ENCODE measurements around the gene GAPDHS. TPM values are rescaled to one million over a fixed set of nuclear protein-coding genes. Genes with fewer than 3 reads are reported as not detected.

Gene GAPDHS
- total and polyA plus RNA-seq, 2 of the 4 experiments (the other 2 are of a cell fraction), result not detected

DNA sequence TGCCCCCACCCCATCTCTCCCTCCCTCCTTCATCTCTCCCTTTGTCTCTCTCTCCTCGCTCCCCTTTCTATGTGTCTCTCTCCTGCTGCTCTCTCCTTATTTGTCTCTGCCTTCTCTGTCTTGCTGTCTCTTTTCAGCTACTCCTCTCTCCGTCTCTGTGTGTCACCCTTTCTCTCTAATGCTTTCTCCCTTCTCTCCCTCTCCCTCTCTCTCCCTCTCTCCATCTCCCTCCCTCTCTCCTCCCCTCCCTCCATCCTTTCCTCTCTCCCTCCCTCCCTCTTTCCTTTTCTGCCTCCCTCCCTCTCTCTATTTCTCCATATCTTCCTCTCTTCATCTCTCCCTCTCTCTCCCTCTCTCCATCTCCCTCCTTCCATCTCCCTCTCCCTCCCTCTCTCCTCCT, 29.5 kb downstream of the GAPDHS start:
- H3K4me3 ChIP-seq (ENCODE audit: insufficient read depth, low read depth, low read length), result no peak overlapping the region
- no TSS peak for BruUV-seq (replicated peaks)
- no peaks in the 10 kb centered on the region for H3K4me1 ChIP-seq (ENCODE audit: control insufficient read depth, insufficient read depth, low read length)
- ChIA-PET POLR2A (ENCODE audit: unreplicated experiment) (no interaction called here), CTCF (no interaction called here)
- no peak overlapping the region for H2BK15ac ChIP-seq (ENCODE audit: low read depth, low read length)
- dilution Hi-C loops (cut with HindIII; ENCODE audit: low sequenced_read_pairs, unreplicated experiment) (no loop called here), in situ Hi-C loops (cut with MboI; ENCODE audit: low sequenced_read_pairs) (no loop called here), intact Hi-C loops (cut with micrococcal nuclease) (no loop called here)
- H3K18ac ChIP-seq (ENCODE audit: low read depth, low read length), result no peak overlapping the region
- H3K27ac ChIP-seq (ENCODE audit: insufficient read depth, low read length), result no peak overlapping the region
- no peak overlapping the region for H2AK9ac ChIP-seq (replicated peaks; ENCODE audit: low read depth, low read length, poor library complexity)
- H4K20me1 ChIP-seq (ENCODE audit: insufficient read depth, low read length), result no peaks in the 10 kb centered on the region
- H3K9me3 ChIP-seq (ENCODE audit: control insufficient read depth, insufficient read depth, low read length), result no peaks in the 10 kb centered on the region
- no peak overlapping the region for H4K8ac ChIP-seq (ENCODE audit: low read depth in 2 of 2, low read length in 2 of 2)
- H4K91ac ChIP-seq (ENCODE audit: insufficient read depth, low read depth, low read length), result no peak overlapping the region
- H3K56ac ChIP-seq (ENCODE audit: extremely low read depth, insufficient read depth, low read length), result no peak overlapping the region
- H3K23ac ChIP-seq (ENCODE audit: low read depth, low read length), result no peak overlapping the region
- H2BK5ac ChIP-seq (ENCODE audit: low read depth, low read length, poor library complexity, severe bottlenecking), result no peak overlapping the region
- H2BK120ac ChIP-seq (ENCODE audit: low read depth, low read length), result no peak overlapping the region
- DNase-seq, result no peak
- no peaks in the 10 kb centered on the region for H3K36me3 ChIP-seq (ENCODE audit: control insufficient read depth, insufficient read depth, low read length)
- H3K4ac ChIP-seq (ENCODE audit: low read depth, low read length), result no peak overlapping the region
- no peak overlapping the region for H3K9ac ChIP-seq (ENCODE audit: low read depth, low read length)
- H3K9me1 ChIP-seq (ENCODE audit: insufficient read depth, low read length), result 0 out of 2 replicates have a peak, but pooled peaks cover 3% of the 10 kb centered on the region
- TF ChIP-seq, protein P1, sequence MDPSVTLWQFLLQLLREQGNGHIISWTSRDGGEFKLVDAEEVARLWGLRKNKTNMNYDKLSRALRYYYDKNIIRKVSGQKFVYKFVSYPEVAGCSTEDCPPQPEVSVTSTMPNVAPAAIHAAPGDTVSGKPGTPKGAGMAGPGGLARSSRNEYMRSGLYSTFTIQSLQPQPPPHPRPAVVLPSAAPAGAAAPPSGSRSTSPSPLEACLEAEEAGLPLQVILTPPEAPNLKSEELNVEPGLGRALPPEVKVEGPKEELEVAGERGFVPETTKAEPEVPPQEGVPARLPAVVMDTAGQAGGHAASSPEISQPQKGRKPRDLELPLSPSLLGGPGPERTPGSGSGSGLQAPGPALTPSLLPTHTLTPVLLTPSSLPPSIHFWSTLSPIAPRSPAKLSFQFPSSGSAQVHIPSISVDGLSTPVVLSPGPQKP (IDR thresholded peaks at IDR 0.05; ENCODE audit: borderline replicate concordance, low read depth, low read length), result no peak
- no peak overlapping the region for H2BK20ac ChIP-seq (ENCODE audit: low read depth, low read length)
- ATAC-seq (ENCODE audit: low read depth), result no peak
- no peak overlapping the region for H2AK5ac ChIP-seq (ENCODE audit: low read depth, low read length)
- no peaks in the 10 kb centered on the region for H3K79me1 ChIP-seq (ENCODE audit: low read depth in 1 of 2, low read length in 2 of 2)
- WGBS, 2 experiments (ENCODE audit: extremely low coverage in 2 of 2, insufficient read length in 1 of 2), result 33% methylated on average over 1 of the region's 2 CpGs; no CpG with 5 or more reads in 1 of the 2 experiments
- H4K5ac ChIP-seq (ENCODE audit: low read depth, low read length), result no peak overlapping the region
- no peak overlapping the region for H3K4me2 ChIP-seq (ENCODE audit: low read depth, low read length)
- H3K27me3 ChIP-seq (ENCODE audit: control insufficient read depth, insufficient read depth, low read length), result peaks cover 35% of the 10 kb centered on the region
- no peak overlapping the region for H2AFZ ChIP-seq (replicated peaks; ENCODE audit: low read length, poor library complexity)
- H3K14ac ChIP-seq (replicated peaks; ENCODE audit: low read depth, low read length), result no peak overlapping the region
